Hematopoietic multipotent progenitor cell (in vitro differentiated cells): ENCODE results near the gene NOL4L. TPM values are rescaled to one million over a fixed set of nuclear protein-coding genes. Genes with fewer than 3 reads are reported as not detected.

Source experiments
- DNase-seq, 3 donors: peaks; one replicate each; pipeline ENCODE4 v3.0.0-alpha.2; 2011 to 2015; ENCODE audit warnings: low read depth in 2 of 3, low spot score in 2 of 3
- total RNA-seq: library from RNA; depleted of rRNA; stranded (reverse); fragments of >200 nt; gene quantifications from one replicate; pipeline ENCODE4 v1.2.3, GENCODE V29; 2012

Gene NOL4L
- total RNA-seq, 1 donor, result 34.5 TPM

- no peak for DNase-seq
Measured at GRCh38 chr20:32464401-32465091, 120.6 kb downstream of the NOL4L start.

DNA sequence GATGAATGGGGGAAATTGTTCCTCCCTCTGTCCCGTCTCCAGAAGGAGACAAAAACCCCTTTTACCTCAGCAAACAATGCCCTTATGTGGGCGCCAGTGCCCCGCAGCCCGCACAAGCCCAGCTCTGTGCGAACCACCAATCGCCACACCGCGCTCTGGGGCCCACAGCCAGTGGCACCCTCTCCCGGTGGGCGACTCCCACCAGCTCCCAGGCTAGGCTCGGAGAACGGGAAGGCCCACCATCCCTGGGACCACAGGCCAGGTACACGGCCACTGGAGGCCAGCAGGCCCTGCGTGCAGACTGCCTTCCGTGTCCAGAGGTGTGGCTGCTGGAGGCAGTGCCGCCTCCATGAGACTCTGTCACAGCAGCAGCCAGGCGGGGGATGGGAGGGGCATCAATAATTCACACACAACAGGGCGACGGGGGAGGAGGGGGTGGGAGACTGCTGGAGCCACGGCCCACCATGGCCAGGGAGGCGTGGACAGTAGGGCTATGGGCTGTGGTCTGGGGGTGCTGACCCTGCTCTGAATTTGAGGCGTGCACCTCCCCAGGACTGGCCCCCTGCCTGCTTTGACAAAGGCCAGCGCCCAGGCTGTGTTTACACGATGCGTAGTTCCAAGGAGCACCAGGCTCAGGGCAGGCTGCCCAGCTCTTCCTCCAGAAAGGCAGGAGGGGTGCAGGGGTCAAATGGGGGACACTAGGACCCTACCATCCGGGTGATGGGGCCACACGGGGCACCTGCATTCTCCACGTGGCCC, 121.3 kb downstream of the NOL4L start:
- DNase-seq, result no peak

GRCh38 chr20:32462900-32463641, 122.1 kb downstream of the NOL4L start:
- DNase-seq, result no peak

DNA sequence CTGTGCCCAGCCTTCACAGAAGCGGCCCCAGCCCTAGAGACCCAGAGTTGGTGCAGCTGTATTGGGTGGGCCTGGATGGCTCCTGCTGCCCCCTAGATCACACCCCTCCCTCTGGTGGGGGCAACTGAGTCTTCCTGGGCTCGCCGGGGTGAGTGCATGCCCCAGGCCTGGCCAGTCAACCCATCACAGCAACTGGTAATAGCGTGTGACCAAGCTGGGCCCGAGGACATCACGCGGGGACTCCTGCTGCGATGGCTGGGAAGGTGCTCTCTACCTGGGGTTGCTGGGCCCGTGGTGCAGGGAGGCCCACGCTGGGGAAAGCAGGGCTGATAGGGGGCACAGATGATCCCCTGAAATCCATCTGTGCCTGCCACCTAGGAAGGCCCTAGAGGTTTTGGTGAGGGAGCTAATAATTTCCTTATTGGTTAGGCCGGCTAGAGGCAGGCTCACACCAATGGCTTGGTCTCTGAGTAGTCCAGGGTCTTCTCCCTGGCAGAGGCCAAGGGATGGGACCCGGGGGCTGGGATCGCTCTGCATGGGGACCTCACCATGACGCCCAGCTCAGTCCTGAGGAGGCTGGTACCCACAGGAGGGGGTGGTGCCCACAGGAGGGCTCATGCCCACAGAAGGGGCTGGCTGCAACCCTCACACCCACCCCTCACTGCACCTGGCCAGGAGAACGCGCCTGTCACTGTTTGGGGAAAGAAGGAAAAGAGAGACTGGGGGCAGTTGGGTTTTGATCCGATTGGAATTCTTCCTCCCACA, 123.1 kb downstream of the NOL4L start:
- DNase-seq, result no peak

DNA sequence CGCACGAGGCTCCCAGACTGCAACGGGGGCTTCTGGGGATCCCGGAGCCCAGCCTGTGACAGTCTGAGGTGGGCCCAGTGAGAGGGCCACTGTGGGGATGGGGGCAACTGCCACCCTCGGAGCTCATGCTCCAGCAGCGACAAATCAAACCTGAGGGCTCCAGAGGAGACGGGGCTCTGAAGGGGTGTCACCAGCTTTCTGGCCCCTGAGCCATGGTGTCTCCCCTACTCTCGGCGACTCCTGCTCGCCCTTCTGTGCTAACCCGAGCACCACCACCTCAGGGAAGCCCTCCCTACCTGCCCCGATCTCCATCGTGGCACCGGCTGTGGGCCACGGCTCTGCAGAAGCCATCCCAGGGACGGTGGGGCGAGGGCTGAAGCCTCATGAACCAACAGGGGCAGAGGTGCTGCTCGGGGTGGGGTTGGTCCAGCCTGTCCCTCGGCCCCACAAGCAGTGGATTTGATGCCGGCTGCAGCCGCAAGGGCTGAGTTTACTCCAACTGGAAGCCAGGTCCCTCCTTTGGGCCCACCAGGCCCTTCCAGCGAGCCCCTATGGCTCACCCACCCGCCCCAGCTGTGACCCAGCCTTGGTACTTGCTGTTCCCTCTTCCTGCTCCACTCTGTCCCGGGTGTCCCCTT, 124.3 kb downstream of the NOL4L start:
- no peak for DNase-seq

DNA sequence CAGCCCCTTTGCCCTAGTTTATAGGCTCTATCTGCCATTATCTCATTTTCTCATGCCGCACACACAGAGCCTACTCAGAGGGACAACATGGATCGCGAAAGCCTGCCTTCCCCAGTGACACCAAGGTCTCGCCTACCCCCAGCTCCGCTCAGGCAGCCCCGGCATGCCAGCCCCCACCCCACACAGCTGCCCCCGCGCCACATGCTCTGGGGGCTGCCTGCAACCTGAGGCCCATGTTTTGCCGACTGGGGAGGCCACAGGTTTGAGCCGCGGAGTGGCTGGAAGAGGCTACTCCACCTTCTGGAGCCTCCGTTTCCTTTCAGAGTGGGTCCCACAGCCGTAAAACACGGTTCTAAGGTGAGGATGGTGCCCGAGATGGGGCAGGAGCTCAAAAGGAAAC, 124.9 kb downstream of the NOL4L start:
- no peak for DNase-seq

DNA sequence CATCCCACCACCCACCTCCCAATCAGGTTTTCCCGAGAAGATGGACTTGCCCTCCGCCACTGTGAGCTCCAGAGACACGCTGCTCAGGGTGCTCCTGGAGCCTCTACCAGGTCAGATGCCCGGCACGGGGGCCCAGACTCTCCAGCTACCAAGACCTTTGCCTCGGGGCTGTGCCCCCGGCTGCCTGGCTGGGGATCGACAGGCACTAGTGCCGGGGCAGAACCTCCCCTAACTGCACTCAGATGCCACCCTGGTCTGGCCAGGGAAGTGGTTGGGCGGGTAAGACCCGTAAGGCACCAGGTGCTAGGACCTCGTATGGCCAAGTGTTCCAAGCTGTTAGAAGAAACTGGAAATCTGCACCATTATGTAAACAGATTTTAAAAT, 126.3 kb downstream of the NOL4L start:
- no peak for DNase-seq

DNA sequence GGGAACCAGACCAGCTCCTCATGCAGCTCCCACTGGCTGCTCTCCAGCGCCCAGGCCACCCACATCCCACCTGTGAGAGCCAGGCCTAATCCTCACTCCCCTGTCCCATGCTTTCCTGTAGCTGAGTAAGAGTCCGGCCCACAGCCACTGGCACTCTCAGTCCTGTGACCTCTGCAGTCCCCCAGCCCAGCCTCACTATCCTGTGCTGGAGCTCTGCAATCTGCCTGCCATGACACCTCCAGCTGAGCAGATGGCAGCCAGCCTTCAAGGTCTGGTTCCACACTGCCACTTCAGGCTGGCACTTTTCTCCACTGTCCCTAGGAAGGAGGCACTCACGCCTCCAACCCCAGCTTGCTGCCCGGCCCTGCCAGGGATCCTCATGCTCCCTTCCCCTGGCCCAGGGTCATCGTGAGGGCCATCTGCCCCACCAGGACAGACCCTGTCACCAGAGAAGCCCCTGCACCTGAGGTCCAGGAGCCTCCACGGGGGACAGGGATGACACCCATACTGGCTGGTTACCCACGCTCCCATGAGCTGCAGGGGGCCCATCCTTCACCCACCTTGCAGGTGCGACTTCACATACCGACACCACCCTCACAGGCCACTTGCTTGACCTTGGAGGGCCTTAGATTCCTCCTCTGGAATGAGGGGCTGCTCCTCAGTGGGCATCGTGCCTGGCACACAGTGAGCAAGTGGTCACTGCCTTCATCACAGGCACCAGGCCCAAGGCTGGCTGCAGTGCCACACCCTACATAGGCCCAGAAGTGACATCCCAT, 126.9 kb downstream of the NOL4L start:
- no peak for DNase-seq

DNA sequence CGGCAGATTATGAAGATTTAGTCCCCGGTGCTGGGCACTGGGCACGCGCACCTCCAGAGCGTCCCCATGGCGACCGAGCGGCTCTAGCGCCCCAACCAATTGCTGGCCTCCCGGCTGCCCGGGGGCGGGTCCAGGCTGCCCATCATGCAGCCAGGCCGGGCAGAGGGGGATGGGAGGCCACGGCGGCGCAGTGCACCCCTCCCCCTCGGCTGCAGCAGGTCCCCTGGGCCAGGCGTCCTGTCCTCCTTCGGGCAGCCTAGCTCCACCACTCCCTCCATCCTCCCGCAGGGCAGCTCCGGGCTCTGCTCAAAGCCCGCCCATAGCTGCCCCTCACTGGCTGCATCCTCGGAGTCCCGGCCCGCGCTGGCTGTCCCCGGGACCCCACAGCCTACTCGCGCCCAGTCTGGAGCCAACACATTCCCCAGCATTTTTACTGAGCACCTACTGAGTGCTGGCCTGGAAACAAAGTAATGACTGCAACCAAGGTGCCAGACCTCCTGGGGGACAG, 127.6 kb downstream of the NOL4L start:
- DNase-seq, result no peak

DNA sequence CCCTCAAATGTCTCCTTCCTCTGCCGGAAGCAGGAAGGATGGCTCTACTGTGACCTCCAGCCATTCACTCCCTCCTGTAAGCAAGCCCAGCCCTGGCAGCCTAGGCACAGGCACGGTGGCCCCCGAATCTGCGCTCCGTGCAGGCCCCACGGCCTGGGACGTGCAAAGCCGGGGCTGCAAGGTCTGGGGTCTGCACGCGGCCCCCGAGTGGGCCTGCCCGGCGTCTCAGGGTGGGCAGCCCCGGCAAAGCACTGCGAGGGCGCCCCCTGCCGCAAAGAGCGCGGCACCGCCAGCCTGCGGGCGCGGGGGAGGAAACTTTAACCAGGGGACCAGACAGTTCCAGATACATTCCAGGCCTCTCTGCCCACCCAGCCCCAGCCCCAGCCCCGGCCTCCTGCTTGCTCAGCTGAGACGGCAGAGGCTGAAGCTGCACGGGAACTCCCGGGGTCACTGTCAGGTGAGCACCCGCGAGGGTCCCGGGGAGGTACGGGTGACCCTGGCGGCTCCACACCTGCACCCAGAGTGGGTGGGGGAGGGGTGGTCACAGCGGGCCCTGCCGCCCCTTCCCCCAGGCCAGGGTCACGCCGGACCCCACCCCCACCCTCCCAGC, 128.2 kb downstream of the NOL4L start:
- peak in 1 of 3 donors; percentile 46 for DNase-seq

- no peak for DNase-seq
Measured at GRCh38 chr20:32455901-32456701, 129.0 kb downstream of the NOL4L start.

- DNase-seq, result no peak
Measured at GRCh38 chr20:32455171-32455900, 129.8 kb downstream of the NOL4L start.

GRCh38 chr20:32454164-32455145, 130.7 kb downstream of the NOL4L start:
- no peak for DNase-seq

- no peak for DNase-seq
Measured at GRCh38 chr20:32453467-32454163, 131.5 kb downstream of the NOL4L start.

DNA sequence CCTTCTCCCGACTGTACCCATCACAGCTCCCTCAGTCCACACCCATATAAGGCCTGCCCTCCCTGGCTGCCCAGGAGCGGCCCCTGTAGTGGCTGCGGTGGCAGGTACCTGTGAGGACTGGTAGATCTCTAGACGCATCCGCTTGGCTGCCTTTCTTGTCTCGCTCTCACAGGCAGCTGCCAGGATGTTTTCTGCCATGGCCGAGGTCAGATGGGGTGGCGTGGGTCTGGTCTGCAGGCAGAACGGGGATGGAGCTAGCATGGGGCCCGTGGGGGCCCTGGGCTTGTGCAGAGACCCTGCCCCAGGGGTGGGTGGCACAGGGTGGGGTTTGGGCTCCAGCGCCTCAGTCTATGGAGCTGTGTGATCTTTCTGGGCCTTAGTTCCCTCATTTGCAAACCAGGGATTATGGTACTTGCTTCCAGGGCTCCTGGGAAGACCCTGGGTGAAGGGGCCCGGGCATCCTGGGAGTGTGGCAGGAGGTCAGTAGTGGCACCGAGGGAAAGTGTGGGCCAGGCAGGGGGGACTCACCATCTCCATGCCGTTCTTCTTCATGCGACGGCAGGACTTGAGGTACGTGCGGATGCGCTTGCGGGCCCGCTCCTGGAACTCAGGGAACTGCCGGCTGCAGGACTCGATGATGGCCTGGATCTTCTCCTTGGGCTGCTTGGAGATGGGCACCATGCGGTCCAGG, 132.2 kb downstream of the NOL4L start:
- DNase-seq, result no peak
